Esophagus squamous epithelium (tissue), 4 donors: ENCODE data around the gene ANGPTL2.

Experiments used
- CTCF ChIP-seq, 6 experiments: fragments of 450-650 bp in 4 of 6; fragments of 200-600 bp in 2 of 6; sonication (generic) in 2 of 6; IDR thresholded peaks; one replicate each; pipeline ENCODE4 v1.5.1; 2016 to 2019; ENCODE audit warnings: antibody characterized with exemption in 6 of 6, mild to moderate bottlenecking in 4 of 6, moderate library complexity in 4 of 6
- POLR2A ChIP-seq, 4 donors: fragments of 450-650 bp; IDR thresholded peaks; one replicate each; pipeline ENCODE4 v1.6.1; 2017; ENCODE audit warnings: antibody characterized with exemption in 4 of 4, mild to moderate bottlenecking in 4 of 4, moderate library complexity in 3 of 4

- TF ChIP-seq CTCF (IDR thresholded peaks at IDR 0.05) (no peak), POLR2A (IDR thresholded peaks at IDR 0.05) (no peak)
Observed at GRCh38 chr9:127088724-127089615, 33.5 kb downstream of the ANGPTL2 start.
